GM12878 (cell line): ENCODE data around the gene GHDC. TPM values are rescaled to one million over a fixed set of nuclear protein-coding genes. Genes with fewer than 3 reads are reported as not detected.

Experiments used
- BRCA1 ChIP-seq: IDR thresholded peaks from 2 replicates; pipeline ENCODE4 v1.6.1; 2011; ENCODE audit warnings: low read depth, low read length, improper control_type of control experiment
- CBFB ChIP-seq: IDR thresholded peaks from 2 replicates; pipeline ENCODE4 v1.6.1; 2016; ENCODE audit warnings: antibody characterized with exemption, low read depth
- CHD4 ChIP-seq: fragments of 200-600 bp; sonication (generic); IDR thresholded peaks from 2 replicates; pipeline ENCODE4 v1.6.1; 2016; ENCODE audit warnings: mild to moderate bottlenecking
- CREB1 ChIP-seq: IDR thresholded peaks from 2 replicates; pipeline ENCODE4 v1.6.1; 2012; ENCODE audit warnings: low read depth, mild to moderate bottlenecking, inconsistent platforms
- DPF2 ChIP-seq: fragments of 450-650 bp; IDR thresholded peaks from 2 replicates; pipeline ENCODE4 v1.6.1; 2017; ENCODE audit warnings: mild to moderate bottlenecking
- EGR1 ChIP-seq, 2 experiments: IDR thresholded peaks; 1 replicate in 1 of 2; 2 replicates in 1 of 2; pipeline ENCODE4 v1.6.1; 2011 to 2012; ENCODE audit warnings: low read depth in 2 of 2, low read length in 2 of 2, borderline replicate concordance in 1 of 2, mild to moderate bottlenecking in 1 of 2, moderate library complexity in 1 of 2
- EP300 ChIP-seq, 2 experiments: fragments of 150-350 bp in 1 of 2; IDR thresholded peaks; 2 replicates each; pipeline ENCODE4 v1.6.1; 2011 to 2012; ENCODE audit warnings: low read depth in 2 of 2, low read length in 2 of 2, borderline replicate concordance in 1 of 2, improper control_type of control experiment in 1 of 2, inconsistent platforms in 1 of 2; ENCODE audit not compliant: control insufficient read depth in 1 of 2
- GABPA ChIP-seq: IDR thresholded peaks from 2 replicates; pipeline ENCODE4 v1.6.1; 2014; ENCODE audit warnings: antibody characterized with exemption, low read depth, mild to moderate bottlenecking, inconsistent platforms
- HDAC2 ChIP-seq: fragments of 200-600 bp; sonication (generic); IDR thresholded peaks from 2 replicates; pipeline ENCODE4 v1.6.1; 2017
- HDGF ChIP-seq: fragments of 450-650 bp; IDR thresholded peaks from 2 replicates; pipeline ENCODE4 v1.6.1; 2016; ENCODE audit warnings: antibody characterized with exemption
- IRF4 ChIP-seq: IDR thresholded peaks from 2 replicates; pipeline ENCODE4 v1.6.1; 2011; ENCODE audit warnings: low read depth, low read length
- MYC ChIP-seq: IDR thresholded peaks from 2 replicates; pipeline ENCODE4 v1.6.1; 2011; ENCODE audit warnings: mild to moderate bottlenecking, low read length, moderate library complexity, inconsistent platforms; ENCODE audit not compliant: insufficient read depth, insufficient replicate concordance, insufficient read length, severe bottlenecking
- NRF1 ChIP-seq: conservative IDR thresholded peaks from 2 replicates; pipeline ENCODE4 v1.6.1; 2011; ENCODE audit warnings: mild to moderate bottlenecking, low read depth, low read length, improper control_type of control experiment
- PML ChIP-seq: IDR thresholded peaks from 2 replicates; pipeline ENCODE4 v1.6.1; 2012; ENCODE audit warnings: low read length, inconsistent platforms
- POU2F2 ChIP-seq: IDR thresholded peaks from 3 replicates; pipeline ENCODE4 v1.6.1; 2011; ENCODE audit warnings: low read depth, mild to moderate bottlenecking, low read length, borderline replicate concordance
- RAD21 ChIP-seq: IDR thresholded peaks from 2 replicates; pipeline ENCODE4 v1.6.1; 2011; ENCODE audit warnings: mild to moderate bottlenecking, low read depth, low read length, moderate library complexity; ENCODE audit not compliant: insufficient read depth
- RUNX3 ChIP-seq: IDR thresholded peaks from 2 replicates; pipeline ENCODE4 v1.6.1; 2012; ENCODE audit warnings: low read length, inconsistent platforms
- SIX5 ChIP-seq: IDR thresholded peaks from 2 replicates; pipeline ENCODE4 v1.6.1; 2011; ENCODE audit warnings: mild to moderate bottlenecking, low read depth, low read length, moderate library complexity; ENCODE audit not compliant: severe bottlenecking
- SRF ChIP-seq, 2 experiments: IDR thresholded peaks; 2 replicates each; pipeline ENCODE4 v1.6.1; 2011; ENCODE audit warnings: low read depth in 2 of 2, low read length in 2 of 2, mild to moderate bottlenecking in 1 of 2, moderate library complexity in 1 of 2
- STAT3 ChIP-seq: IDR thresholded peaks from 2 replicates; pipeline ENCODE4 v1.6.1; 2011; ENCODE audit warnings: low read depth, low read length, improper control_type of control experiment
- TCF3 ChIP-seq: IDR thresholded peaks from 2 replicates; pipeline ENCODE4 v1.6.1; 2012; ENCODE audit warnings: low read depth, mild to moderate bottlenecking, low read length, borderline replicate concordance; ENCODE audit not compliant: insufficient read depth
- ZZZ3 ChIP-seq: IDR thresholded peaks from 2 replicates; pipeline ENCODE4 v1.6.1; 2011; ENCODE audit warnings: low read depth; ENCODE audit not compliant: control insufficient read depth, insufficient read length
- polyA plus RNA-seq, 11 experiments: library from polyadenylated mRNA; depleted of rRNA in 4 of 11; unstranded in 6 of 11; stranded (reverse) in 5 of 11; fragments of >200 nt; fragmentation: Nextera tagmentation in 4 of 11; fragmentation: Illumina TruSeq in 1 of 11; extraction: Ambion mirVana in 4 of 11; extraction: Trizol in 1 of 11; gene quantifications; 1 replicate in 1 of 11; 2 replicates in 10 of 11; pipeline versions ENCODE4 v1.2.1 to v1.2.3, GENCODE V29; 2011 to 2016; ENCODE audit warnings: inconsistent platforms in 2 of 11, missing spikeins in 2 of 11, low read depth in 1 of 11
- total RNA-seq, 4 experiments: library from RNA; depleted of rRNA in 3 of 4; stranded (reverse); fragments of >200 nt in 3 of 4; fragmentation: Illumina TruSeq in 1 of 4; extraction: Trizol in 1 of 4; gene quantifications; 2 replicates each; pipeline versions ENCODE4 v1.2.1 to v1.2.3, GENCODE V29; 2013 to 2021
- TF ChIP-seq, protein P1 (sequence below): fragments of 150-350 bp; IDR thresholded peaks from 2 replicates; pipeline ENCODE4 v1.6.1; 2016; ENCODE audit warnings: low read depth, low read length
- TF ChIP-seq, protein P2 (sequence below): fragments of 450-650 bp; conservative IDR thresholded peaks from 2 replicates; pipeline ENCODE4 v1.6.1; 2017; ENCODE audit warnings: mild to moderate bottlenecking, moderate library complexity

Gene GHDC
- total and polyA plus RNA-seq, 10 of the 15 experiments (the other 5 are each of a cell fraction or from before 2014, with no cell fraction given), result 0.72 to 20.6 (median 12.9) TPM

DNA sequence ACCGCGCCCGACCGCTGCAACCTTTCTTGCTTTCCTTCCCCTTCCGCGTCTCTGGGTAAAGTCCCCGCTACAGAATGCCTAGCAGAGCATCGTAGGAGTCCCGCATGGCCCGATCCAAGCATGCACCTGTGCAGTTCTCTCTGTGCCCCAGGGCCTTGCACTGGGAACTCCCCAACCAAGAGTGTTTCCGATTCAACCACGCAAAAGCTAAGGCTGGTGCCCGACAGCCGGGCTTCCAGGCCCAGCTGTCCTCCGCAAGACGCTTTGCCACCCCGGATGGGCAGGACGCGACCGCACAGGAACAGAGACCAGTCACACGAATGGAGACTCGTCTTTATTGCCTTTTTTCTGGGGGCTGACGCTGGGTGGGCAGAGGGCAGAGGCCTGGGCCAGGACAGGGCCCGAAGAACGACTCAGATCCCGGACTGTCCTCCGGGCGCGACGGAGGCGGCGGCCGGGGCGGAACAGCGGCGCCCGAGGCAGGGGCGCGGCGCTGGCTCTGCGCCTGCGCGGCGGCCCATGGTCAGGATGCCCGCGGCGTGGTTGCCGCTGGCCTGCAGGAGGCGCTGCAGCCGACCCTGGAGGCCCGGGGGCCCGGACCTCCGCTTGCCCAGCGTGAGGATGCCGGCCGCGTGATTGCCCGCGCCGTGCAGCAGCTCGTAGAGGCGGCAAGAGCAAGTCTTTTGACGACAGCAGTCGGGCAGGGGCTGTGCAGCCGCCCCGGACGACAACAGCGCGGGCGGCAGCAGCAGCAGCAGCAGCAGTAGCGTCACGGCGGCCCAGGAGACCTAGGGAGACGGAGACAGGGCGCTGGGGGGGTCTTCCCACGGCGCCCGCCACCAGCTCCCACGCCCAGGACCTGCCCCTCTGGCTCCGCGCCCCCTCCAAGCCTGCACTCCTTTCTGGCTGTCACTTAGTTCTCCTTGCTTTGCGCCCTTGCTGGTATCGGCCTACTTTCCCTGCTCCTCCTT is 10.3 kb downstream of the GHDC start (continued):
- no peak for TF ChIP-seq CREB1
- TF ChIP-seq TCF3, result 0 out of 2 replicates have a peak, but pooled peaks have one; percentile 16
- no peak for TF ChIP-seq IRF4
- TF ChIP-seq HDAC2, result no peak
- no peak for TF ChIP-seq EGR1 (IDR thresholded peaks at IDR 0.05; ENCODE audit: borderline replicate concordance in 1 of 2, low read depth in 2 of 2, low read length in 2 of 2)
- TF ChIP-seq, protein P1, sequence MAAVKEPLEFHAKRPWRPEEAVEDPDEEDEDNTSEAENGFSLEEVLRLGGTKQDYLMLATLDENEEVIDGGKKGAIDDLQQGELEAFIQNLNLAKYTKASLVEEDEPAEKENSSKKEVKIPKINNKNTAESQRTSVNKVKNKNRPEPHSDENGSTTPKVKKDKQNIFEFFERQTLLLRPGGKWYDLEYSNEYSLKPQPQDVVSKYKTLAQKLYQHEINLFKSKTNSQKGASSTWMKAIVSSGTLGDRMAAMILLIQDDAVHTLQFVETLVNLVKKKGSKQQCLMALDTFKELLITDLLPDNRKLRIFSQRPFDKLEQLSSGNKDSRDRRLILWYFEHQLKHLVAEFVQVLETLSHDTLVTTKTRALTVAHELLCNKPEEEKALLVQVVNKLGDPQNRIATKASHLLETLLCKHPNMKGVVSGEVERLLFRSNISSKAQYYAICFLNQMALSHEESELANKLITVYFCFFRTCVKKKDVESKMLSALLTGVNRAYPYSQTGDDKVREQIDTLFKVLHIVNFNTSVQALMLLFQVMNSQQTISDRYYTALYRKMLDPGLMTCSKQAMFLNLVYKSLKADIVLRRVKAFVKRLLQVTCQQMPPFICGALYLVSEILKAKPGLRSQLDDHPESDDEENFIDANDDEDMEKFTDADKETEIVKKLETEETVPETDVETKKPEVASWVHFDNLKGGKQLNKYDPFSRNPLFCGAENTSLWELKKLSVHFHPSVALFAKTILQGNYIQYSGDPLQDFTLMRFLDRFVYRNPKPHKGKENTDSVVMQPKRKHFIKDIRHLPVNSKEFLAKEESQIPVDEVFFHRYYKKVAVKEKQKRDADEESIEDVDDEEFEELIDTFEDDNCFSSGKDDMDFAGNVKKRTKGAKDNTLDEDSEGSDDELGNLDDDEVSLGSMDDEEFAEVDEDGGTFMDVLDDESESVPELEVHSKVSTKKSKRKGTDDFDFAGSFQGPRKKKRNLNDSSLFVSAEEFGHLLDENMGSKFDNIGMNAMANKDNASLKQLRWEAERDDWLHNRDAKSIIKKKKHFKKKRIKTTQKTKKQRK, result no peak
- peak; percentile 6; the same call in 1 of the 2 replicates for TF ChIP-seq RUNX3
- TF ChIP-seq CBFB, result peak; percentile 45; the same call in 1 of the 2 replicates
- TF ChIP-seq CHD4, result no peak
- TF ChIP-seq HDGF, result no peak
- TF ChIP-seq EP300 (IDR thresholded peaks at IDR 0.05; ENCODE audit: borderline replicate concordance in 1 of 2, control insufficient read depth in 1 of 2, low read depth in 2 of 2, low read length in 2 of 2), result no peak
- TF ChIP-seq DPF2, result peak; percentile 78
- TF ChIP-seq BRCA1, result no peak
- TF ChIP-seq POU2F2, result no peak
- TF ChIP-seq GABPA, result no peak
- TF ChIP-seq, protein P2, sequence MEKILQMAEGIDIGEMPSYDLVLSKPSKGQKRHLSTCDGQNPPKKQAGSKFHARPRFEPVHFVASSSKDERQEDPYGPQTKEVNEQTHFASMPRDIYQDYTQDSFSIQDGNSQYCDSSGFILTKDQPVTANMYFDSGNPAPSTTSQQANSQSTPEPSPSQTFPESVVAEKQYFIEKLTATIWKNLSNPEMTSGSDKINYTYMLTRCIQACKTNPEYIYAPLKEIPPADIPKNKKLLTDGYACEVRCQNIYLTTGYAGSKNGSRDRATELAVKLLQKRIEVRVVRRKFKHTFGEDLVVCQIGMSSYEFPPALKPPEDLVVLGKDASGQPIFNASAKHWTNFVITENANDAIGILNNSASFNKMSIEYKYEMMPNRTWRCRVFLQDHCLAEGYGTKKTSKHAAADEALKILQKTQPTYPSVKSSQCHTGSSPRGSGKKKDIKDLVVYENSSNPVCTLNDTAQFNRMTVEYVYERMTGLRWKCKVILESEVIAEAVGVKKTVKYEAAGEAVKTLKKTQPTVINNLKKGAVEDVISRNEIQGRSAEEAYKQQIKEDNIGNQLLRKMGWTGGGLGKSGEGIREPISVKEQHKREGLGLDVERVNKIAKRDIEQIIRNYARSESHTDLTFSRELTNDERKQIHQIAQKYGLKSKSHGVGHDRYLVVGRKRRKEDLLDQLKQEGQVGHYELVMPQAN, result peak; percentile 88
- no peak for TF ChIP-seq MYC
- TF ChIP-seq PML, result no peak
- no peak for TF ChIP-seq ZZZ3
- TF ChIP-seq SRF (IDR thresholded peaks at IDR 0.05; ENCODE audit: low read depth in 2 of 2, low read length in 2 of 2), result 0 out of 4 replicates have a peak, but pooled peaks of 1 of the 2 experiments have one; percentile 52
- no peak for TF ChIP-seq STAT3
- no peak for TF ChIP-seq SIX5
- no peak for TF ChIP-seq RAD21
- peak; percentile 76 for TF ChIP-seq NRF1
